HG03175 (cell line): ENCODE data around the gene SALL3.
"Not testable (repeated sequence)": the region's sequence is repeated elsewhere in the genome, so short reads cannot be mapped to it uniquely, and the experiment has no call there.

ENCODE experiments used
- ATAC-seq: cut with Tn5 transposase; IDR thresholded peaks from one replicate; pipeline ENCODE4 v1.9.1; 2021; ENCODE audit warnings: mild to moderate bottlenecking, moderate library complexity; ENCODE audit not compliant: unreplicated experiment

Gene SALL3

DNA sequence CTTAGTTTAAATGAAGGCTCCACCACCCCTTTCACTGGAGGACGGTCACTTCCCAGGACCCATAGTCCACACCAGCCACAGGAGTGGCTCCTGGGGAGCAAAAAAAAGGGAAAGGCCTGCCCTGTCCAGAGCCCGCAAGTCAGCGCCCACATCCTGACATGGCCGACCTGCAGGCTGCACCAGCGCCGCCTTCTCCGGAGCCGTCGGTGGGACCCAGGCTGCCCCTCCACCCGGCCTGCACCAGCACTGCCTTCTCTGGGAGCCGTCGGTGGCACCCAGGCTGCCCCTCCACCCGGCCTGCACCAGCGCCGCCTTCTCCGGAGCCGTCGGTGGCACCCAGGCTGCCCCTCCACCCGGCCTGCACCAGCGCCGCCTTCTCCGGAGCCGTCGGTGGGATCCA lies 14.9 kb upstream of the SALL3 start:
- not testable (repeated sequence) for ATAC-seq

DNA sequence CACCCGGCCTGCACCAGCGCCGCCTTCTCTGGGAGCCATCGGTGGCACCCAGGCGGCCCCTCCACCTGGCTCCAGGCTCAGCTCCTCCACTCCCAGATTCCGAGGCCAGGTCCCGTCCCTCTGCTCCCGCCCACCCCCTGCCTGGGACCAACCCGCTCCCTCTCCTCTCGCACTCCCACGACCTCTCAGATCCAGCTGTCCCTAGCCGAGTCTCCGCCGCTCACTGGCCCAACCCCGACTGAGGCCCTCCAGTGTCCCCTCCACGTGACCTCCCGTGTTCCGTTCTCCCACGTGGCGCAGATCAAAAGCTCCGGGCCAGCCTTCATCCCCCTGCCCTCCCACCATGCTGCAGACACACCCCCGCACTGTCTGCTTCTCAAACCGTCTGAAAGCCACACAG lies 14.4 kb upstream of the SALL3 start:
- ATAC-seq: no peak

DNA sequence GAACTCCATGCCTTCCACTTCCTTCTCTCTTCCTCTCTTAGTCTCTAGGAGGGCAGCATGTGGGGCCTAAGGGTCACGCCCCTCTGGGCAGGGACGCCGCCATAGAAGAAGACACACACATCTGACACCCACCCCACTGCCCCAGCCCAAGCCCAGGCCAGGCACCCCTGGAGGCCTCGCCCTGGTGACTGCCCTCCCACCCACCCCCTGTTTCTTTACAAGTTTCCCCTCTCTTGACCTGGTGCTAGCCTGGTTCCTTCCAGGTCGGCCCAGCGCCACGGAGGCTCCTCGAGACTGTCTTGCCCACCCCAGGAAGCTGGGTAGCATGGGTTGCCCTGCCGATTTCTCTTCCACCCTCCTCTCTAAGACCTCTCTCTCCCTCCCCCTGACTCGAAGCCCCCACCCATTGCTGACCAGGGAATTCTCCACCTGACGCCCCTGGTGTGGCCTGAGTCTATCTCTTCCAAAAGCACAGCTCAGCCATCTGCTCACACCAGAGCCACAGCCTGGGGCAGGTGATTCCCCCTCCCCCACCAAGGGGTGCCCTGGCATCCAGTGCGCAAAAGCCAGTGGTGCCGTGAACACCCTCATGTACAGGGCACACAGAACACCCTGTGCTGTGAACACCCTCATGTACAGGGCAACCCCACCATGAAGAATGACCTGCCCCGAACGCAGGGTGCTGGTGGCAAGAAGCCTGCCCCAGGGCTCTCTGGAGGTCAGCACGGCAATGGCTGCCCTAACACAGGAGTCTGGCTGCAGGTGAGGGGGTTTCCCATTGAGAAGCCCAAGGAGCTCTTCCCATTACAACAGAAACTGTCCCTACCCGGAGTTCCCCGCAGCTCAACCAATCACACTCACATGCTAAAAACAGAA lies 13.5 kb upstream of the SALL3 start:
- no peak for ATAC-seq

DNA sequence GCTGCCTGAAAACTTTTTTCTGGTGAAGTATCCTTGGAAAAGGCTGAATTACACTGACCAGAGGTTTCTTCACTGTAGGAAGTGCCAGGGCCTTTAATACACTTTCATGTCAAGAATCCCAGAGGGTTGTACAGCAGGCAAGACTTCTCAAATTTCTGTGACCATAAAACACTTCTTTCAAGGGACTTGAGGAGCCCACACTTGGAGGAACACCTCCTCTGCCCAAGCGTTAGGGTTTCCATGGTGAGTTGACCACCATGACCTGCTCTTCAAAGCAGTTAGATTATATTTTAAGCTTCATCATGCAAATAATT lies 12.9 kb upstream of the SALL3 start:
- no peak for ATAC-seq

DNA sequence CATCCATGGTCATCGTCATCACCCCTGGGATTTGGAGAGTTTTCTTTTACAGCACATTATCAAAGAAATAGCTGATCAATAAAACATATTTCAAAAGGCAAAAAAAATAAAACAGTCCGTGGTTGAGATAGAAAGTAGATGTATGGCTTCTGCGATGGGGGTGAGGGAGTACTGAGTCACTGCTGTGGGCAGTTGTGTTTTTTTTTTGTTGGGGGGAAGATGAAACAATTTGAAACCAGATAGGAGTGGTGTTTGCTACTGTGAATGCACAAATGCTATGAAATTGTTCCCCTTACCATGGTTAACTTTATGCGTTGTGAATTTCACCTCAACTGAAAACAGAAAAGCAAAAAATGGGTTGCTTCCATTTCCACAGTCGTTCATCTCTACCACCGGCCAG lies 11.9 kb upstream of the SALL3 start:
- no peak for ATAC-seq

DNA sequence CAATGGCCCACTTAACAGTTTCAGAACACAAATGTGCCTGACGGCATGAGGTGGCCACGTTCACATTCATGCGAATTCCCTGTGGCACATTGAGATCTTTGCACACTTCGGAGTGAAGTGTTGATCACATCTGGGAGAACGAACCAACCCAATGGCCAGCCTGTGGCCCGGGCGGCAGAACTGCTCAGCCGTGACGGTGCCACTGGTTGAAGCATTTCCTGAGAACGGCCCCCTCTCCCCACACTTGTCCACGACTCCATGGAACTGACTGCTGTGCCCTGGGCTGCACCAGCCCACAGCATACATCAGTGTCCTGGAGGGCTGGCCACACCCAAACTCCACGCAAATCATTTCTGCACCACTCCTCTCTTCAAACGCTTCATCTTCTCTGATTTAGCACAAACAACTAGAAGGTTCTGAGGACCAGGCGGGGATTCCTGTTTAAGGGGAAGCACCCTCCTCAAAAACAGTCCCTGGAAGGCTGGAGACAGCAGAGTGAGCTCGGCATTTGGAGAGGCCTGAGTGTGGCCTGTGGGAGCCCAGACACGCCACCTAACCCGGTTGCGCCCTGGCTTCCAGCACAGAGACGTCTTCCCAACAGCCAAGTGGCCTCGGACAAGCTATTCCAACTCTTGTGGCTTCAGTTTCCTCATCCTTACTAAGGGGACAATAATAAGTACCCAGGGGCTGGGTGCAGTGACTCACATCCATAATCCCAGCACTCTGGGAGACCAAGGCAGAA lies 9.9 kb upstream of the SALL3 start:
- ATAC-seq: no peak

DNA sequence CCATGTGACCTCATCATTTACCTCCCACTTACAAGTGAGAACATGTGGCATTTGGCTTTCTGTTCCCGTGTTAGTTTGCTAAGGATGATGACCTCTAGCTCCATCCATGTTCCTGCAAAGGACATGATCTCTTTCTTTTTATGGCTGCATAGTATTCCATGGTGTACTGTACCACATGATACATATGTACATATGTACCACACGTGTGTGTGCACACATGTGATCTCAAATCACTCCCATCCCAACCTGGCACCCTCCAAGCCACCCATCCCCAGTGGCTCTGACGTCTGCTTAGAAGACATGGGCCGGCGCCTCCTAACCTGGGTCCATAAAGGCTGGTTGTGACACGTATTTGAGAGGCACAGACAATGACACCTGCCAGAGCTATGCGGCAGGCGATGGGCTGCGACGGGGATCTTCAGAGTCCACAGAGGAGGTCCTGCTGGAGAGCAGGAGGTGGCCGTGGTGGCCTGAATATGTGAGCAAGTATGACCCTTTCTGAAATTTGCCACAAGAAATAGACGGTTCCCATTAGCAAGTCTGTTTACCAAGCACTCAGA lies 8.8 kb upstream of the SALL3 start:
- no peak for ATAC-seq

DNA sequence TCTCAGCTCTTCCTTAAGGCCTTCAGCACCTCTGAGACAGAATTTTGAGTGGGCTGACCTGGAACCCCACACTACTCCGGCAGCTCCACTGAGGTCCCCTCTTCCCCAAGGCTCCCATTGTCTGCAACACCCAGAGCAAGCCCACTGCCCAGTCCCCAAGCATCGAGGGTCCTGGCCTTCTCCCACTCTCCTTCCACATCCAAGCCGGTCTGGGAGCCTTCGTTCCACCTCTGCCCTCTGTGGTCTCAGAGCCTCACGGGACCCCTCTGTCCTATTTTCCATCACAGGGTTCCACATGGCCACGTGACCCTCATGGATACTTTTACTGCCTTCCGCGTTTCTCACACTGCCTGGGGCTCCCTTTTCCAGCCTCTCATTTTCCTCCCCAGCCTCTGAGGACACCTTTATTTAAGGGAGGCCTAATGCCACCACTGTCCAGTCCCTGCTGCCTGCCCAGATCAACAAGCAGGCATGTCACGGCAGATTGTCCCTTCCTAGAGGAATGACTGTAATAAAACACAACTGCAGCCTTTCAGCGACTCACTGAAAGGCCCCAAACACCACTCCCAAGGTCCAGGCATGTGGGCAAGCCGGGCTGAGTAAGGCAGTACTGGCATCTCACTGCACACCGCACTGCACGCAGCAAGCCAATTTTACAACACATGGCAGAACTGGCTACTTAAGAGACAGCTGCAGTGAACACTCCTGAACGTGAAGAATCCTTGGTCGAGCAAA lies 7.9 kb upstream of the SALL3 start:
- ATAC-seq: no peak

DNA sequence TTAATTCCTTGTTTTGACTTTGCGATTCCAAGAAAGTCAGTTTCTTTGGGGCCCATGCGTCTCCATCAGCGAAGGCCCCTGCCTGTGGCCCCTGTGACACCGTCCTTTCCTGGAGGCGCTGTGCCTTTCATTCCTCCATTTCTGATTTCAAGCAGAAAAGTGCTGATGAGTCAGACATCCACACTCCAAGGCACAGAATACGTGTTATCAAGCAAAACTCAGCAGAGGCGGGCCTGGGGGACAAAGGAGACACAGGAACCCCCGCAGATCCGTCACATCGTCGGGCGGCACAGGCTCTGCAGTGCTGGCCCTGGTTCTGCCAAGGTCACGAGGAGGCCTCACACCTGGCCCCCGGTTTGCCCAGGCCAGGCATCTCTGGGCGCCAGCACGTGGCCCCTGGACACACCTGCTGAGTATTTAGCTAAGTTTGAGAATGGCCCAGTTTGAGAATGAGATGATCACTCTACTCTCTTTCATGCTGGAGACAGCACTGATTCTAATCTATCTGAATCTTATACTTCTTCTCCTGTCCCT lies 7.2 kb upstream of the SALL3 start:
- no peak for ATAC-seq

DNA sequence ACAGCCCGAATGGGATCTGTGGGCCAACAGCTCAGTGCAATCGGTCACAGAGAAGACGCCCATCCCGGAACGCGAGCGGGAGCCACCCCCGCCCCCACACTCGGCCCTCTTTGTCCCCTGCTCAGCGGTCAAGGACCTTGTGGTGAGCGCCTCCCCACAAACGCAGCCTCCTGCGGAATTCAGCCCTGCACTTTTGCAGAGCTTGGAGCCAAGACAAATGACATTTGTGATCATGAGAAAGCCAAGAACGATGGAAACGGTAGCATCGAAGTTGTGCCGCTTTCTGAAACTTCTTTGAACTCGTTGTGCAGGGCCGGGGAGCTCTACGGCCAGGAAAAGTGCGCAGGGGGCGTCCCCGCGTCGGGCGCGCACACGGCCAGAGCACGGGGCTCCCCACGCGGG lies 6.7 kb upstream of the SALL3 start:
- ATAC-seq: no peak

DNA sequence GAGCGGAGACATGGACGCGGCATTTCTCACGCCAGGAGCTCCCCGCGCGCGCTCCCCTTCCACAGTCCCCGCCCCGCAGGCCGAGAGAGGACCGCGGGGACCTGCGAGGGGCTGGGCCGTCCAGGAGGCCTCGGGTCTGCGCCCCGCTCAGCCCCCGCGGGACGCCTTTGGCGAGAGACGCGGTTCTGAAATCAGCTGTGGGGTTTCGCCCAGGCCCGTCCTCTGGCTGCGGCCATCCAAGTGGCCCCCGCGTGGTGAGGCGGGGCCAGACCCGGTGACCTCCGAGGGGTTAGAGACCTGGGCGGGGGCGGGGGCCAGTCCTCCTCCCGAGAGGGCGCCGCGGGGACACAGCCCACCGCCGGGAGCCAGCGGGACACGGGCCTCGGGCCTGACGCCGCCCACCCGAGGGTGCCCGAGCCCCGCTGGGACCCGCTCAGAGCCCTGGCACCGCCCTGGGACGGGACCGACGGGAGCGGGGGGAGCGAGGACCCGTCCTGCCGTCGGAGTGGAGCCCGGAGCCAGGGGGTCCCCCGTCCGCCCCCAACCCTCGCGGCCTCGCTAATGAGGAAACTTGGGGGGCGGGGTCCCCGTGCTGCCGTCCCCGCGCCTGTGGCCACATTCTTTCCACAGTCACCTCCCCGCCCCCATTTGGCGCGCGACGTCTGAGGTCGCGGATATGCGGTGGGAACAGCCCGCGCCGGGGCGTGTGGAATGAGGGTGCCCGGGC lies 6.1 kb upstream of the SALL3 start:
- ATAC-seq: no peak

DNA sequence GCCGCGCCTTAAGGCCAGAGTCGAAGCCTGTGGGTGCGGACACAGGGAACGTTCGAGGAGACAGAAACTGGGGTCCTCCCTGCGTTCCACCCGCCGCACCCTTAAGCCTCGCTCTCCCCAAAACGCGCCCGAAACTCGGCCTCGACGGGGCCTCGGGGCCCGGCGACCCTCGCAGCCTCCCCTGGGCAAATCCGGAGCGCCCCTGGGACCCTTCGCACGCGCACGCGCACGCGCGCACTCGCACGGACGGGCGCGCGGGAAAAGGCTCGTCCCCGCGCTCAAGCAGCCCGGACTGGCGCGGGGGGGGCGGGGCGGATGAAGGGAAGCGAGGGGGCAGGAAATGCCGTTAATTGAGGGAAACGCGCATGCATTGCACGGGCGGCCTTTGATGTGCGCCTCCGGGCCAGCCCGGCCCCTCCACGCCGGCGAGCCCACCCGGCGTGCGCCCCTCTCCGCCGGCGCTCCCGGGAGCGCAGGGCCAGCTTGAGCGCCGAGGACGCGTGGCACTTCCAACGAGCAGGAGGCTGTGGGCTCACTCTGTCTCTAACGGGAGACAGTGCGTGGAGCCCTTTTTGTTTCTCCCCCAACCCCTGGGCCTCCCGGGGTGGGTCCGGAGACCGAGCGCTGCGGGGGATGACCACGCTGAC lies 5.4 kb upstream of the SALL3 start:
- ATAC-seq: no peak

DNA sequence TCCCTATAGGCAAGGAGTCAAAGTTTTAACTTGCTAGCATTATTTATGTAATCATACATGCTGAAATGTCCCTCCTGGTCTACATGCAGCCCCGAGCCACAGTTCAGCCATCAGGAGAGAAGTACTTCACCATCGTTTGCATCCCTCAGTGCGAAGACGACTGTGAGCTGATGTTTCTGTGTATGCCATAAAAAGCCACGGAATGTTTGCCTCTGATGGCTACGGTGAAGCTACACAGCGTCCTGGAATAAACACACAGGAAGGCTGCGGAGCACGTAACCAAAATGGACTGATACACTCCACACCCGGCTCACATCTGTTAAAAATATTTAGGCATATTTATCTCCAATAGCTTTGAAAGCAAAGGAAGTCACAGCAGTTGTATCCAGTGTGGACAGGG lies 4.3 kb upstream of the SALL3 start:
- no peak for ATAC-seq

DNA sequence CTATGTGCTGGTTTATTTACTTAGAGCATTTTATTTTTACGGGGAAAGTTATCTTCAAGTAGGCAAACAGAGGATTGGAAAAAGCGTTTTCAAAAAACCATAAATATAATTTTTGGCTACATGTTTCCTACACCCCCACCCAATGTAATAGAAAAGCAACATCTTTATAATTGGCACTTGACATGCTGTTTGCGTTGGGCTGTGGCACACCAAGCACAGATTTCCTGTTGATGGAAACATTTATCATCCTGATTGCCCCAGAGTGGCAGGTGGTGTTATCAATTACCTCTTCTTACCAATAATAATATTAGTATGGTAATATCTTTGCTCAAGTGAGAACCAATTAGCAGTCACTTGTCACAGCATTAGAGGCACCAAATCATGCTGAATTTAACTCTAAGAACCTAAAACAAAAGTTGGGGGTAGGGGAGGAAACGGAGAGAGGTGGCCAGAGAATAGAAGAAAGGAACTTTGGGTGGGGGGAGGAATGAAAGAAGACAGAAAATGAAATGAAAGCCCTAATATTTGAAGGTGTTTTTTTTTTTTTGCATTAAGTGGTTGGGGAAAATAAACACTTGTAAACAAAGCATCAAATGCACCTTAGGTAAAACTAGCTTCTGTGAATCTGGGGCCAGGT lies 3.8 kb upstream of the SALL3 start:
- no peak for ATAC-seq

DNA sequence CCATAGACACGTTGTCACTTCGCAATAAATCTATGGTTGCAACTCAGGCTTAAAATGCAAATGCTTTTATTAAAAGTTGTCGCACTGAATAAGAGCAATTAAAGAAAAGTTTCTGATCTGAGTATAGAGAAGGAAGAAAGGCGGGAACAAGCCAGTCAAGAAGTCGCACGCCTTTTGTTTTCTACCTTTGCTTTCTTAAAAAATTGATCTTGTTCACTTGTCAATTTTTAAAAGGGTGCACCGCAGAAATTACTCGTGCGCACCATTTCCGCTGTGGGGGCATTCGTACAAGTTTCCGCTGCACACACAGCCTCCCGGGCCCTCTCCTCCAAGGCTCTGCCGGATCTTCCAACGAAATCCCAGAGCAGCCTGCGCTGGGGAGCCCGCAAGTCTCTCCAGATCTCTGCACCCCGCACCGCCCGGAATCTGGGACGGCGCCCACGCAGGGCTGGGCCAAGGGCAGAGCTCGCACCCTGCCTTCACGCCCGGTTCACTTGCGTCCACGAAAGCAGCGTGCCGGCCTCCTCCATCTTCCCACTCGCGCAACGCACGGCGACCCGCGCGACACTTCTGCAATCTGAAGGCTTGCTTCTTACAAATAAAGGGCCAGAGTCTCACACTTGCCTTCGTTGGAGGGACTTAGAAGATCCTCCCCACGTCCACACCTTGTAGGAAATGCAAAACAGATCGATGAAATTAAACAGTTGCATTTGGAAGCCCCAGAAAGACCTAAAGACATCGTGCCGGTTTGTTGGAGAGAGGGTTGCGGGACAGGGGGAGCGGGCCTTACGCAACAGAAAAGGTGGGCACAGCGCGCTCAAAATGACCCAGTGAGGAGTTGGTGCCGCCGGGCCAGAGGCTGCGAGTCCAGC lies 2.6 kb upstream of the SALL3 start:
- ATAC-seq: no peak

DNA sequence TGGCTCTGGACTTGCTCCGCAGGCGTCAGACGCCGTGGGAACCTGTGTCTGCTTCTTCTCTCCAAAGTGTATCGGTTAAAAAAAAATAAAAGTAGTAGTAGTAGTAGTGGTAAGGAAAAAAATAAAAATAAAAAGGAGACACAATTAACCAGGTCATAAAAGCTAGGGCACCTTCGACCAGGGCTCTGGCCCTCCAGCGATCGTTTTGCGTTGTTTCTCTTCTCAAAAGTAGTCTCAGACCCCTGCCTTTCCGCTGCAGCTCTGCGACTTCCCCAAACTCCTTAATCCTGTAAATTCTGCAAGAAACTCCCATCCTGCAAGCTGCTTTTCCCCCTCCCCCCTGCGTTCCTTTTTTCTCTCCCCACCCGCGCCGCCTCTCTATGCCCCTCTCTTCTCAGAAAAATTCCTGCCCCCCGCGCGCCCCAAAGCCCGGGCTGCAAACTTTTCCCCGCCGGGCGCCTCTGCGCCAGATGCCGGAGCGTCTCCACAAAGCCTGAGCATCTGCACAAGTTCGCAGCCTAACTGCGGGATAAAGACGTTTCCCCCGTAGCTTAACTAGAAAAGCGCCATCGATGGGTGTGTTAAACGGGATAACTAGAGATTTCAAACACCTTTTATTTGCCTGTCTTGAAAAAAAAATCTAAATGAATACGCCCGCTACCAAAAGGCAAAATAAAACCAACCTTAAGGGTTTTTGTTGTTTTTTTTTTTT lies 1.8 kb upstream of the SALL3 start:
- ATAC-seq: no peak

DNA sequence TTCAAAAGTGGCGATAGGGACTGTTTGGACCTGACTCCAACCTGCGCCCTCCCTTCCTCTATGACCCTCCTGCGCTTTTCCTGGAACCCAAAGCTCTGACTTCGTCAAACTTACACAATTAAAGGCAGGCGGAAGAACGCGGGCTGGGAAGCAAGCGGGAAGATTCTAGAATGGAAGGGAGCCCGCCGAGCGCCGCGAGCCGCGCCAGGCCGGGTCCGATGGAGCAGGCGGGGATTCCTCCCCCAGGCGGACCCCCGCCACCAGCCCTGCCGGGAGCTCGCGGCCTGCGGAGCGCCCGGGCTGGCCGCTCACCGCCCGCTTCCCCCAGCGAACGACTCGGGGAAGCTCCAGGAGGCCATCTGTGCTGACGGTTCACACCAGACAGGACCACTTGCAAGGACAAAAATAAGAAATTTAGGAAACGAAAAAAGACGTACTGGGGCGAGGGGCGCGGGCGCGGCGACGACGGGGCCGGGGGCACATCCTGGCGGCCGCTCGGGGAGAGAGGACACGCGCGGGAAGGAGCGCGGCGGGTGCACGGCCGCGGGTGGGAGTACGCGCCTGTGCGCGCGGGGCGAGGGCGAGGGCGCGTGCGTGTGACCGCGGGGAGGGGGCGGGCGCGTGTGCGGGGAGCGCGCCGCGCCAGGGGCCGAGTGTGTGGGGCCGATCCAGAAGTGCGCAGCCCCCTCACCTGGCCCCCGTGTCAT lies 1.1 kb upstream of the SALL3 start:
- ATAC-seq: no peak
